K562 (cell line): Measurements from ENCODE around the gene LY6G6C. TPM values are rescaled to one million over a fixed set of nuclear protein-coding genes. Genes with fewer than 3 reads are reported as not detected.

Source experiments
- ASH1L ChIP-seq: fragments of 450-650 bp; IDR thresholded peaks from 2 replicates; pipeline ENCODE4 v1.6.1; 2018; ENCODE audit warnings: borderline replicate concordance, mild to moderate bottlenecking, low read depth; ENCODE audit not compliant: partially characterized antibody
- ATF3 ChIP-seq, 2 experiments: fragments of 450-650 bp in 1 of 2; sonication (generic) in 1 of 2; formaldehyde crosslinking in 1 of 2; IDR thresholded peaks in 1 of 2; conservative IDR thresholded peaks in 1 of 2; 2 replicates each; pipeline versions ENCODE4 v1.6.1 to v1.8.1; 2016 to 2023; ENCODE audit warnings: mild to moderate bottlenecking in 2 of 2, moderate library complexity in 2 of 2, inconsistent platforms in 1 of 2, missing genetic modification reagents in 1 of 2
- FOSL1 ChIP-seq: fragments of 200-800 bp; sonication (Bioruptor generic); conservative IDR thresholded peaks from 2 replicates; pipeline ENCODE4 v1.6.1; 2016; ENCODE audit warnings: missing genetic modification characterization, missing compliant biosample characterization
- GABPB2 ChIP-seq: fragments of 250-450 bp; sonication (Bioruptor Pico); conservative IDR thresholded peaks from 2 replicates; pipeline ENCODE4 v1.5.1; 2021; ENCODE audit warnings: mild to moderate bottlenecking
- HOXB6 ChIP-seq: fragments of 250-450 bp; sonication (Bioruptor Pico); IDR thresholded peaks from 2 replicates; pipeline ENCODE4 v1.5.1; 2022; ENCODE audit warnings: mild to moderate bottlenecking, borderline replicate concordance
- JUN ChIP-seq, 2 experiments: sonication (generic) in 1 of 2; formaldehyde crosslinking in 1 of 2; IDR thresholded peaks; 2 replicates each; pipeline versions ENCODE4 v1.6.1 to v1.8.0; 2012 to 2022; ENCODE audit warnings: borderline replicate concordance in 2 of 2, mild to moderate bottlenecking in 2 of 2, improper control_type of control experiment in 1 of 2, low read depth in 1 of 2, low read length in 1 of 2, missing genetic modification reagents in 1 of 2
- MAFG ChIP-seq: fragments of 450-650 bp; conservative IDR thresholded peaks from 2 replicates; pipeline ENCODE4 v1.6.1; 2016; ENCODE audit warnings: missing genetic modification characterization, missing compliant biosample characterization
- MXI1 ChIP-seq: IDR thresholded peaks from 2 replicates; pipeline ENCODE4 v1.6.1; 2011; ENCODE audit warnings: low read depth, mild to moderate bottlenecking, improper control_type of control experiment, low read length
- RBM14 ChIP-seq: fragments of 200-400 bp; formaldehyde crosslinking; IDR thresholded peaks from 2 replicates; pipeline ENCODE4 v1.6.1; 2018; ENCODE audit warnings: low read depth, mild to moderate bottlenecking, low read length, moderate library complexity, borderline replicate concordance; ENCODE audit not compliant: insufficient read depth
- RHOXF2B ChIP-seq: fragments of 250-450 bp; sonication (Bioruptor Pico); conservative IDR thresholded peaks from 2 replicates; pipeline ENCODE4 v1.5.1; 2021
- SP2 ChIP-seq: IDR thresholded peaks from 2 replicates; pipeline ENCODE4 v1.6.1; 2011; ENCODE audit warnings: mild to moderate bottlenecking, low read depth, low read length, moderate library complexity; ENCODE audit not compliant: poor library complexity, severe bottlenecking; ENCODE audit errors: extremely low read depth
- TBL1XR1 ChIP-seq, 2 experiments: IDR thresholded peaks; 2 replicates each; pipeline ENCODE4 v1.6.1; 2012; ENCODE audit warnings: improper control_type of control experiment in 2 of 2, low read length in 2 of 2, mild to moderate bottlenecking in 1 of 2
- TFAP4 ChIP-seq: sonication (generic); formaldehyde crosslinking; IDR thresholded peaks from 2 replicates; pipeline ENCODE4 v1.8.0; 2022; ENCODE audit warnings: missing genetic modification reagents, mild to moderate bottlenecking, moderate library complexity, borderline replicate concordance
- YY1 ChIP-seq, 3 experiments: IDR thresholded peaks; 2 replicates each; pipeline ENCODE4 v1.6.1; 2011; ENCODE audit warnings: low read length in 2 of 3, mild to moderate bottlenecking in 2 of 3, moderate library complexity in 2 of 3, borderline replicate concordance in 1 of 3, control low read depth in 1 of 3, low read depth in 1 of 3; ENCODE audit not compliant: insufficient read depth in 3 of 3, insufficient replicate concordance in 2 of 3, control insufficient read depth in 1 of 3, insufficient read length in 1 of 3; ENCODE audit errors: extremely low read depth in 1 of 3
- ZNF165 ChIP-seq: fragments of 250-450 bp; sonication (Bioruptor Pico); IDR thresholded peaks from 2 replicates; pipeline ENCODE4 v1.4.0; 2020; ENCODE audit warnings: borderline replicate concordance
- ZNF232 ChIP-seq: sonication (generic); formaldehyde crosslinking; IDR thresholded peaks from 2 replicates; pipeline ENCODE4 v1.8.0; 2022; ENCODE audit warnings: mild to moderate bottlenecking, missing genetic modification reagents
- ZNF253 ChIP-seq: fragments of 250-450 bp; sonication (Bioruptor Pico); conservative IDR thresholded peaks from 2 replicates; pipeline ENCODE4 v1.6.1; 2021; ENCODE audit warnings: mild to moderate bottlenecking
- ZNF583 ChIP-seq: fragments of 250-450 bp; sonication (Bioruptor Pico); IDR thresholded peaks from 2 replicates; pipeline ENCODE4 v1.4.0; 2020
- polyA plus RNA-seq, 8 experiments: library from polyadenylated mRNA; depleted of rRNA in 4 of 8; stranded (reverse) in 5 of 8; unstranded in 3 of 8; fragments of >200 nt; fragmentation: Nextera tagmentation in 2 of 8; fragmentation: Illumina TruSeq in 1 of 8; extraction: Ambion mirVana in 2 of 8; extraction: Trizol in 1 of 8; gene quantifications; 2 replicates each; pipeline versions ENCODE4 v1.2.1 to v1.2.3, GENCODE V29; 2011 to 2014; ENCODE audit warnings: inconsistent platforms in 1 of 8, missing spikeins in 1 of 8
- total RNA-seq, 7 experiments: library from RNA; depleted of rRNA in 6 of 7; stranded (reverse); fragments of >200 nt in 6 of 7; fragmentation: Illumina TruSeq in 2 of 7; extraction: Trizol in 2 of 7; gene quantifications; 2 replicates each; pipeline versions ENCODE4 v1.2.1 to v1.2.3, GENCODE V29; 2011 to 2021; ENCODE audit warnings: low replicate concordance in 1 of 7
- TF ChIP-seq, protein P1 (sequence below): IDR thresholded peaks from 2 replicates; pipeline ENCODE4 v1.6.1; 2014; ENCODE audit warnings: antibody characterized with exemption

Gene LY6G6C
- total and polyA plus RNA-seq, 9 of the 15 experiments (the other 6 are each of a cell fraction or from before 2014, with no cell fraction given) = 0.06 to 0.20 TPM; not detected in 7

- TF ChIP-seq ATF3 (IDR thresholded peaks at IDR 0.05) = no peak
- TF ChIP-seq ATF3 (CRISPR knock-in tag; conservative IDR thresholded peaks at IDR 0.05) = peak; percentile 79
- no peak for TF ChIP-seq FOSL1 (tag)
- TF ChIP-seq HOXB6 (CRISPR knock-in tag) = no peak
- no peak for TF ChIP-seq ZNF253 (CRISPR knock-in tag)
- TF ChIP-seq TFAP4 (CRISPR knock-in tag) = no peak; the same call in 1 of the 2 replicates
- TF ChIP-seq MAFG (tag) = no peak
- no peak for TF ChIP-seq RBM14
- peak in 1 of 2 experiments; percentile 64; a peak in 2 of 4 replicates for TF ChIP-seq TBL1XR1 (IDR thresholded peaks at IDR 0.05; ENCODE audit: low read length in 2 of 2)
- TF ChIP-seq ASH1L = no peak
- no peak for TF ChIP-seq RHOXF2B (CRISPR knock-in tag)
- TF ChIP-seq, protein P1, sequence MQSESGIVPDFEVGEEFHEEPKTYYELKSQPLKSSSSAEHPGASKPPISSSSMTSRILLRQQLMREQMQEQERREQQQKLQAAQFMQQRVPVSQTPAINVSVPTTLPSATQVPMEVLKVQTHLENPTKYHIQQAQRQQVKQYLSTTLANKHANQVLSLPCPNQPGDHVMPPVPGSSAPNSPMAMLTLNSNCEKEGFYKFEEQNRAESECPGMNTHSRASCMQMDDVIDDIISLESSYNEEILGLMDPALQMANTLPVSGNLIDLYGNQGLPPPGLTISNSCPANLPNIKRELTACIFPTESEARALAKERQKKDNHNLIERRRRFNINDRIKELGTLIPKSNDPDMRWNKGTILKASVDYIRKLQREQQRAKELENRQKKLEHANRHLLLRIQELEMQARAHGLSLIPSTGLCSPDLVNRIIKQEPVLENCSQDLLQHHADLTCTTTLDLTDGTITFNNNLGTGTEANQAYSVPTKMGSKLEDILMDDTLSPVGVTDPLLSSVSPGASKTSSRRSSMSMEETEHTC = no peak
- no peak for TF ChIP-seq ZNF232 (CRISPR knock-in tag)
- TF ChIP-seq GABPB2 (CRISPR knock-in tag) = no peak
- TF ChIP-seq SP2 = no peak
- no peak for TF ChIP-seq ZNF583 (CRISPR knock-in tag)
- TF ChIP-seq MXI1 = 0 out of 2 replicates have a peak, but pooled peaks have one; percentile 27
- TF ChIP-seq JUN (IDR thresholded peaks at IDR 0.05; ENCODE audit: borderline replicate concordance, low read depth, low read length) = peak; percentile 58; the same call in 1 of the 2 replicates
- TF ChIP-seq JUN (CRISPR knock-in tag; IDR thresholded peaks at IDR 0.05; ENCODE audit: borderline replicate concordance) = 0 out of 2 replicates have a peak, but pooled peaks have one; percentile 54
- TF ChIP-seq YY1 (IDR thresholded peaks at IDR 0.05; ENCODE audit: borderline replicate concordance in 1 of 3, control insufficient read depth in 1 of 3, extremely low read depth in 1 of 3, insufficient read depth in 3 of 3, insufficient read length in 1 of 3, insufficient replicate concordance in 2 of 3, low read depth in 1 of 3, low read length in 2 of 3) = peak; percentile 49 to 84 (median 80)
- no peak for TF ChIP-seq ZNF165 (CRISPR knock-in tag)
These were observed 41.1 kb downstream of the LY6G6C start, which contains the start of gene LY6G5C (continued) for GRCh38 chr6:31680226-31681134.
